Activated CD8-positive, alpha-beta memory T cell treated with anti-CD3 and anti-CD28 coated beads, Interleukin-2, amount 50 U/mL, for 24 hours (primary cell): ENCODE results near the gene GLTPD2.

Source experiments
- DNase-seq: peaks from one replicate; pipeline ENCODE4 v3.0.0-alpha.2; 2020; ENCODE audit errors: extremely low read depth

Gene GLTPD2

DNA sequence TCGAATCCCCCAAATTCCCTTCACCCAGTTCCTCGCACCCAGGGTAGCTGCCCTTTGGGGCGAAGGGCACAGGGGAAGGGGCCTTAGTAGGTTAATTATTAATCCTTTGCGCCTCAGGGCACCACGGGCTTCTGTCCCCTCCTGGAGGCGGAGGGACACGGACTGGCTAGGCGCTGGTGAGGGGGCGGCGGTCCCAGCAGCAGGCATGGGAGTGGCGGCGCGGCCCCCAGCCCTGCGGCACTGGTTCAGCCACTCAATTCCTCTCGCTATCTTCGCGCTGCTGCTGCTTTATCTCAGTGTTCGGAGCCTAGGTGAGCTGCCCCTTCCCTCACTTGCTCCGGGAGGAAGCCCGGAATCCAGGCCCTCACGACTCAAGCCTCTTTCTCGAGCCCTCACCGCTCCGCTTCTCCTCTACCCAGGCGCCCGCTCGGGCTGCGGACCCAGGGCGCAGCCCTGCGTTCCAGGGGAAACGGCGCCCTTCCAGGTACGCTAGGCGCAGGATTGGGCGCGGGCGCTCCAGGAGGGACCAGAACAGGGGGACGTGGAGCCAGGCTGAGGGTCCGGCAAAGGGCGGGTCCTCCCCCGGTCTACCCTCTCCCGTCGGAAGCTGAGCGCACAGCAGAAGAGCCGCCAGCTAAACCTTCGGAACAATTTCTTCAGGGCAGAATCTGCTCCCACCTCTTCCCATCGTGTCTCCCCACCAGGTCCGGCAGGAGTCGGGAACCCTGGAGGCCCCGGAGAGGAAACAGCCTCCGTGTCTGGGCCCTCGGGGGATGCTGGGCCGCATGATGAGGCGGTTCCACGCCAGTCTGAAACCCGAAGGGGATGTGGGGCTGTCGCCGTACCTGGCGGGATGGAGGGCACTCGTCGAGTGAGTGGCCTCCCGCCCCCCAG lies at the start of gene GLTPD2:
GLTPD2 (plus strand) TSS at position 158 of the 894 bp plus-strand sequence; CDS start at position 206, 48 bp downstream.
- DNase-seq = no peak

DNA sequence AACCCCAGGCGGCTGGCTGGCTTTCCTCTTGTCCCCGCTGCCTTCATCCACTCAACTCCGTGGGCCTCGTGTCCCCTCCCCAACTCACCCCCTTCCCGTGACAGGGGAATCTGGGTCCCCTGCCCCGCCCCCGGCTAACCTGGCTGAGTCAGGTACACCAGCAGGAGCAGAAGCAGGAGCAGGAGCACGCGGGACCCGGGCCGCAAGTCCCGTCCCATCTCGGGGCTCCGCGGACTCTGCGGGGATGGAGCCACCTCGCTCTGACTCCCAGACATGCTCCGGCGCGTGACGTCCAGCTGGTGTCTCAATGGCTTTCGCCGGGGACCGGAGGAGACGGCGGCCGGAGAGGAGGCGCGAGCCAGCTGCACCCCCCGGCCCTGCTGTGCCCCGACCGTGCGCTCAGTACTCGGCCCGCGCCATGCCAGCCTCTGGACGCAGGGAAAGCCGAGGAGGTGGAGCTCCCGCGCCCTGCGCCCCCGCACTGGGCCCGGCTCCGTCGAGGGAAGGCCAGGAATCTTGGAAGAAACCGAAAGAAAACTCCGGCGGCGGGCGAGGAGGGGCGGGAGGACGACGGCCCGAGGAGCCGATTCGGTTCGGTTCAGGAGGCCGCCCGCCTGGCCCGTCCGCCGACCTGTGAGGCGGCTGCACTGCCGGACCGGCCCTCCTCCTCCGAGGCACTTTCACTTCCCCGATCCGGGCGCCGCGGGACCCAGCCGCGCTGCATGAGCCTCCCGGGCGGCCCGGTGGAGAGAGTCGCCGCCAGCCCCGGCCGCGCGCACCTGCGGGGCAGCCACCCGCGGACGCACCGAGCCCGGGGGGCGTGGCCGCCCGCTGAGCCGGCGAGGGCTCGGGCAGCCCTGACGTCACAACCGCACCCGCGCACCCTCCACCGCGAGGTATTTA lies 49.4 kb upstream of the GLTPD2 start, which contains the start of the genes CXCL16 and ZMYND15:
CXCL16 (minus strand) TSS at position 807 of the 903 bp plus-strand sequence; CDS start at position 218, 589 bp downstream.
ZMYND15 (plus strand) TSS at position 712 of the 903 bp plus-strand sequence. CDS start 716 bp downstream, outside the sequence.
- no peak for DNase-seq

DNA sequence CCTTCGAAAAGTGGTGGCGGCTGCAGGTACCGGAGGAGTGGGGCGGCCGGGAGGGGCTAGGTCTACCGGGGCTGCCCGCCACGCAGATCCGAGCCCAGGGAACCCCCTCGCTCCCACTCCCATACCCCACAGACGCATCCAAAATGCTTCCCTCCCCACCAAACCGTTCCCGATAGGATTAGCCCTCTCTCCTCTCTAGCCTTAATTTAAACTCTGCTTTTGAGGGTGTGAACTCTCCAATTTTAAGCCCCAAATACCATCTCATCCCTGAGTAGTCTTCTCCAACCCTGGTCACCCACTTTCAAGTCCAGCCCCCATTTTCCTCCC lies 48.8 kb upstream of the GLTPD2 start:
- no peak for DNase-seq

DNA sequence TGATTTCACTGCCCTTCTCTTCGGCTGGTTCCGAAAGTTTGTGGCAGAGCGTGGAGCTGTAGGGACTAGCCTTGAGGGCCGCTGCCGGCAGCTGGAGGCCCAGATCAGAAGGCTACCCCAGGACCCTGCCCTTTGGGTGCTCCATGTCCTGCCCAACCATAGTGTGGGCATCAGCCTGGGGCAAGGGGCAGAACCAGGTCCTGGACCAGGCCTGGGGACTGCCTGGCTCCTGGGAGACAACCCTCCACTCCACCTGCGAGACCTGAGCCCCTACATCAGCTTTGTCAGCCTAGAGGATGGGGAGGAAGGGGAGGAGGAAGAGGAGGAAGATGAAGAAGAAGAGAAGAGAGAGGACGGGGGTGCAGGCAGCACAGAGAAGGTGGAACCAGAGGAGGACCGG lies 48.2 kb upstream of the GLTPD2 start:
- no peak for DNase-seq

DNA sequence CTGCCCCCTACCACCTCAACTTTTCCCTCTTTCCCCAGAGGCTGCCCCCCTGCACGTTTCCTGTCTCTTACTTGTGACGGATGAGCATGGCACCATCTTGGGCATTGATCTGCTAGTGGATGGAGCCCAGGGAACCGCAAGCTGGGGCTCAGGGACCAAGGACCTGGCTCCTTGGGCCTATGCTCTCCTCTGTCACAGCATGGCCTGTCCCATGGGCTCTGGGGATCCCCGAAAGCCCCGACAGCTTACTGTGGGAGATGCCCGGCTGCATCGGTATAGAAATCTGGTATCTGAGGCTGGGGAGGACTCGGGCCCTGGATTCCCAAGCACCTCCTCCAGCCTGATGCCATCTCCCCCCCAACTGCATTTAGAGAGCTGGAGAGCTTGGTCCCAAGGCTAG lies 47.2 kb upstream of the GLTPD2 start:
- DNase-seq = no peak

DNA sequence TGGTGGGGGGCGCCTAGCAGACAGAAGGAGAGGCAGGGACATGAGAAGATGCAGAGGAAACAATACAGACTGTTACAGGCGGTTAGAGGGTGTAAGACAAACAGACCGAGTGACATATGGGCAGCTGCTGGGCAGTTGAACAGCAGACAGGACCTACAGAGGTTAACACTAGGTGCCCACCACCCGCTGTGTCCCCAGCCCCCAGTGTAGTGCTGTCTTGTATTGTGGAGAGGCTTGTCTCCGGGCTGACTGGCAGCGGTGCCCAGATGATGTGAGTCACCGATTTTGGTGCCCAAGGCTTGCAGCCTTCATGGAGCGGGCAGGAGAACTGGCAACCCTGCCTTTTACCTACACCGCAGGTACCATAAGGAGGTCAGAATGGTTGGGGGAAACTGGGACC lies 46.6 kb upstream of the GLTPD2 start:
- no peak for DNase-seq

DNA sequence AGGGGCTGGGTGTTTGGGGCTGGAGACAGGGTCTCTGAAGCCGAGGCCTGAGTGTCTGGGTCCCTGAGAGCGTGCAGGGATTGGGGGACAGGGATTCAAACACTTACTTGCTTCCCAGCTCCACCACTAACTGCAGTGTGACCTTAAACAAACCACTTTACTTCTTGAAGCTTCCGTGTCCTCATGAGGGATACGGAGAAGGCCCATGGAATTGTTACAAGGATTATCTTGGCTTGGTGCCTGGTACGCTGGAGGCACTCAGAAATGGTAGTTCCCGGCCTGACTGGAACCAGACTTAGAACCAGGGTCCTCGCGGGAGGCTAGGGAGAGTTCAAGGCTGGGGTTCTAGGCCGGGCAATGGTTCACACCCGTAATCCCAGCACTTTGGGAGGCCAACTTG lies 46.1 kb upstream of the GLTPD2 start:
- no peak for DNase-seq

DNA sequence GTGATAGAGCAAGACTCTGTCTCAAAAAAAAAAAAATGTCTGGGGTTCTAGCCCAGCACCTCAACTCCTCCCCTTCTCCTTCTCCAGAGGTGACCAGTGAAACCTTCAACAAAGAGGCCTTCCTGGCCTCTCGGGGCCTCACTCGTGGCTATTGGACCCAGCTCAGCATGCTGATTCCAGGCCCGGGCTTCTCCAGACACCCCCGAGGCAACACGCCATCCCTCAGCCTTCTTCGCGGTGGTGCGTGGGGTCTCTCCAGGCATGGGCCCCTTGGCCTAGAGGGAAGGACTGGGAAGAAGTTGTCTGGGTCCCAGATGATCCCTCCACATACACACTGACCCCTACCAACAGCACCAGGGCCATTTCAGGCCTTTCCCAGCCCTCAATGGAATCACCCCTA lies 45.5 kb upstream of the GLTPD2 start:
- DNase-seq = no peak

DNA sequence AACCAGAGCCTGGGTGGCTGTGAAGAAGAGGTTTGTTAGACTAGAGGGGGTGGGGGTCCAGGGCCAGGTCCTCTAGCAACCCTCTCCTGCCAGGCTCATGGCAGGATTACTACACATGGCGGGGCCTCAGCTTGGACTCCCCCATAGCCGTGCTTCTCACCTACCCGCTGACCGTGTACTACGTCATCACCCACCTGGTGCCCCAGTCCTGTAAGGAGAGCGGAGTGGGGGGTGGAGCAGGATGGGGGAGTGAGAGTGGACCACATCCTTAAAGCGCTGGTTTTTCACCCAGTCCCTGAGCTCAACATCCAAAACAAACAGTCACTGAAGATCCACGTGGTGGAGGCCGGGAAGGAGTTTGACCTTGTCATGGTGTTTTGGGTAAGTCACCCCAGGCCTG lies 44.9 kb upstream of the GLTPD2 start:
- no peak for DNase-seq

DNA sequence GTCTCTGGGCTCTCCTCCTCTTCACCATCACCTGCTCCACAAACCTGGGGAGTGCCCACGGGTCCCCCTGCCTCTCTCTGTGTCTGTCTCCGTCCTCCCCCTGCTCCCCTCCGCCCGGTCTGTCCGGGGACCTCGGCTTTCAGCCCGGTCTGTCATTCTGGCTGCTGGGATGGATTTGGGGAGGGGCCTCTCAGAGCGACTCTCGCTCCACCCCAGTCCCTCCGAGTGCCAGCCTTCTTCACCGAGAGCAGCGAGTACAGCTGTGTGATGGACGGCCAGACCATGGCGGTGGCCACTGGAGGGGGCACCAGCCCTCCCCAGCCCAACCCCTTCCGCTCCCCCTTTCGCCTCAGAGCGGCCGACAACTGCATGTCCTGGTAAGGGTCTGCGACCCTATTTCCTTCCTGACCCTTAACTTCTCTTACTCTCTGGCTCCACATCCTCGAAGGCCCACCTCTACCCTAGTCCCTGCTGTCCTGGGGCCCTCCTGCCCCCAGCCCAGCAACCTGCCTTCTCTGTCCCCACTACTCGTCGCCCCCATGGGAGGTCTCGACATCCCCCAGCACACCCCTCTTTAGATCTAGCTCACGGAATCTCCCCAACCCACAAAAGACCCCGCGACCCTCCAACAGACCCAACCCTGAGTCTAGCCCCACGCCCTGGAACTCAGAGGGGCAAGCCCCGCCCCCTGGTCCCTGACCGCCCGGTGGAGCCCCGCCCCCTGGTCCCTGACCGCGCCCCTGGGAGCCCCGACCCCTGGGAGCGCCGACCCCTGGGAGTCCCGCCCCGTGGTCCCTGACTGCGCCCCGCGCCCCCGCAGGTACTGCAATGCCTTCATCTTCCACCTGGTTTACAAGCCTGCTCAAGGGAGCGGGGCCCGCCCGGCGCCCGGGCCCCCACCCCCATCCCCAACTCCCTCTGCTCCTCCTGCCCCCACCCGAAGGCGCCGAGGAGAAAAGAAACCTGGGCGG lies 43.5 kb upstream of the GLTPD2 start:
- DNase-seq = no peak

DNA sequence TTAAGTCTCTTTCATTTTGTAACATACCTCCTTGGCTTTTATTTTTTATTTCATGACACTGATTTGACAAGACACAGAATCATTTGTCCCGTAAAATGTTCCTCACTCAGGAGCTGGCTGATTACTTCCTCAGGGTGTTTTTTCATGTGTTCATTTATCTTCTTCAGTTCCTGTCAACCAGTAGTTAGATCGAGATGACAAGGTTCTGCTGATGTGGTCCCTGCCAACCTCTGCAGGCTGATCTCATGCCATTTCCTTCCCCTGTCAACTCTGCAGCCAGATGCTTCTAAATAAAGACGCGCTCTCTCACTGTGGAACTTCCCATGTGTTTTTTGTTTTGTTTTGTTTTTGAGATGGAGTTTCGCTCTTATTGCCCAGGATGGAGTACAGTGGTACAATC lies 40.9 kb upstream of the GLTPD2 start:
- no peak for DNase-seq

DNA sequence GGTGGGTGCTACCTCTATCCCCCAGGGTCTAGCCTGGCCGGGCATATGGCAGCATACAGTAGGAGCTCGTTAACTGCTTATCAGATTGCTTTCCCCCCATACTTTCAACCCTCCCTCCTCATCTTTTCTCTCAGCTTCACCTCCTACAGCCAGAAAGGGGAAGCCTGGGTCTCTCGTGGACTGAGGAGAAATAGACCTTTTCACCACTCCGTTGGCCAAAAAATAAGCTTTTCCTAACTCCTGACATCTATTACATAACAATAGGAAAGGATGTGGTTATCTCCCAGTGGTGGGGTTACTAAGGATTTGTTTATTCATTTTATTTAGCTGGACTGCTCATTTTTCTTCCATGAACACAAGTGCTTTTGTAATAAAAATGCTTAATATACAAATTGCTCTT lies 40.1 kb upstream of the GLTPD2 start:
- no peak for DNase-seq

DNA sequence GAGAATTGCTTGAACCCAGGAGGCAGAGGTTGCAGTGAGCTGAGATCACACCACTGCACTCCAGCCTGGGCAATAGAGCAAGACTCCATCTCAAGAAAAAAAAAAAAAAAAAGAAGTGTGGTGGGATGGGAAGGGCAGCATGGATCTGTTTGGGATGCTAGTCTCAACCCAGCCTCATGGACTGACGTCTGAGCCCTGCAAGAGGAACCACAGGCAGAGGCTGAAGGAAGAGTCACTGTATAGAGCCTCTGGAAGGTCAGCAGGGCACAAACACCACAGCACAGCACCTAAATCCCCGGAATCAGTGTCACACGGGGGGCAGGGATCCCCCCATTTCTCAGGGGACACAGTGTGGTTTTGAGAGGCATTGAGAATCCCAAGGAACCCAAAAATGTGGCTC lies 38.2 kb upstream of the GLTPD2 start:
- no peak for DNase-seq

DNA sequence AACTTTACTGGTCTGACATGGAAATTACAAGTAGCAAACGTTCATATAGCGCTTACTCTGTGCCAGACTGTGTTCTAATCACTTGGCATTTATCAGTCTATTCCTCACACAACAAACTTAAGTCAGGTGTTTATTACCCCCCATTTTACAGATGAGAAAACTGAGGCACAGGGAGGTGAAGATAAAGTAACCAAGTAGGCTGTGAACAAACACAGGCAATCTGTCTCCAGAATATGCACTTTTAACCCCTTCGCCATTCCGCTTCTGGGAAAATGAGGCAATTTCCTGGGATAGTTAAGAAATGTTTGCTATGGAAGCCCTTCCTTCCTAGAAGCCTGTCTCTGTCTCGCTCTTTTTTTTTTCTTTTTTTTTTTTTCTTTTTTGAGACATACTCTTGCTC lies 36.8 kb upstream of the GLTPD2 start:
- no peak for DNase-seq

DNA sequence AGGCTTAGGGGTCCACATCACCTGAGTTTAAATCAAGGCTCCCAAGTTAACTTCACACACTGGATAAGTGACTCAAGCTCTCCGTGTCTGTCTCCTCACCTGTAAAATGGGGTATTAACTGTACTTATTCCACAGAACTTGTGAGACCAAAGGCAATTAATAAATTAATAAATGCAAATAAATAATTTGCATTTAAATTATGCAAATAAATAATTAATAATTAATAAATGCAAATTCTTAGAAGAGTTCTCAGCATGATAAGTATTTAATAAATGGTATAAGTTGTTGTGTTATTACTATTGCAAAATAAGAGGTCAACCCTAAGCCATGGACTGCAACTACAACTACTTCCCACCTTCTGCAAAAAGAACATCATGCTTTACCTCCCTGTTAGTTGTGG lies 35.4 kb upstream of the GLTPD2 start:
- DNase-seq = no peak

DNA sequence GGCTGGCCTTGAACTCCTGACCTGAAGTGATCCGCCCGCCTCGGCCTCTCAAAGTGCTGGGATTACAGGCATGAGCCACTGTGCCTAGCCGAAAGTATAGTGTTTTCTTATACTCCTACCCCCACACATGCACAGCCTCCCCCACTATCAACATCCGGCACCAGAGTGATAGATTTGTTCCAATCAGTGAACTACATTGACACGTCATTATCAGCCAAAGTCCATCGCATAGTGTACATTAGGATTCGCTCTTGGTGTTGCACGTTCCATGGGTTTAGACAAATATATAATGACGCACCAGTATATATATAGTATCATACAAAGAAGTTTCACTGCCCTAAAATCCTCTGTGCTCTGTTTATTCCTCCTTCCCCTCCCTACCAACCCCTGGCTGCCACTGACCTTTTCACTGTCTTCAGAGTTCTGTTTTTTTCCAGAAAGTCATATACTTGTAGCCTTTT lies 29.0 kb upstream of the GLTPD2 start:
- no peak for DNase-seq

DNA sequence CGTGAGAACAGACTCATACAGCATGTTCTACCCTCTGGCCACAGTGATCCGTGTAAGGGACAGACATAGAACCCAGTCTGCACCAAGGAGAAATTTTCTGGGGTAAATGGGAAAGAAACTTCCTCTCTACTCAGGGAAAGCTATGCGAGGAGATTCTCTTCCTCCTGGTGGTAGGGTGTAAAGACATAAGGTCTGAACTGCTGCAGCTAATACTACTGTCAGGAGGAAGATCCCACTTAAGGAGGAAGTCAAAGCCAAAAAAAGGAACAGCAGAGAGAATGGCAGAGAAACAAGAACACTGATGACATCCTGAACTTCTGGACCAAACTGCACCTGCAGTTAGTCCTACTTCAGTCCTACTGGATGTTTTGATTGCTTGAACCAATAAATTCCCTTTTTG lies 24.2 kb upstream of the GLTPD2 start:
- DNase-seq = no peak

DNA sequence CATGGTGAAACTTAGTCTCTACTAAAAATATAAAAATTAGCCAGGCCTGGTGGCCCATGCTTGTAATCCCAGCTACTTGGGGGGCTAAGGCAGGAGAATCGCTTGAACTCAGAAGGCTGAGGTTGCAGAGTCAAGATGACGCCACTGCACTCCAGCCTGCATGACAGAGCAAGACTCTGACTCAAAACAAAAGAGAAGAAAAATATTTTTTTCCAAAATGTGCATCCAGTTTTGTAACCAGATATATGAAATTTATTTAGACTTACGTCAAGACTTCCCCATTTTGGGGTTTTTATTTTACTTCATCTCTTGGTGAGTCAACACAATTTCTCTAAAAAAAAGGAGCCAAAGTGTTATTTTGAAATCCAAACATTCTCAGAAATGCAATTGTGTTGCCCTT lies 22.6 kb upstream of the GLTPD2 start:
- DNase-seq = no peak

DNA sequence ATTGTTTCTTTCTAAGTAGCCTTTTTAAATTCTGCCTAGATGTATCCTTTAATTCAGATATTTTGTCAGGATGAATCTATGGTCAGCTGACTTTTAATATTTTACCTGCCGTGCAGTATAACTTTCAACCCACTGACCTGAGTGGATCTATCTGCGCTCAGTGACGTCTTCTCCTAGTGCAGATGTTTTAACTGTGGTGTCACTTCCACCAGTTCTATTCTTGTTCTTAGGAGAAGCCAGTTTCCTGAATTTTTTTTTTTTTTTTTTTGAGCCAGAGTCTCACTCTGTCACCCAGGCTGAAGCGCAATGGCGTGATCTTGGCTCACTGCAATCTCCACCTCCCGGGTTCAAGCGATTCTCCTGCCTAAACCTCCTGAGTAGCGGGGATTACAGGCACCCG lies 22.0 kb upstream of the GLTPD2 start:
- DNase-seq = no peak

DNA sequence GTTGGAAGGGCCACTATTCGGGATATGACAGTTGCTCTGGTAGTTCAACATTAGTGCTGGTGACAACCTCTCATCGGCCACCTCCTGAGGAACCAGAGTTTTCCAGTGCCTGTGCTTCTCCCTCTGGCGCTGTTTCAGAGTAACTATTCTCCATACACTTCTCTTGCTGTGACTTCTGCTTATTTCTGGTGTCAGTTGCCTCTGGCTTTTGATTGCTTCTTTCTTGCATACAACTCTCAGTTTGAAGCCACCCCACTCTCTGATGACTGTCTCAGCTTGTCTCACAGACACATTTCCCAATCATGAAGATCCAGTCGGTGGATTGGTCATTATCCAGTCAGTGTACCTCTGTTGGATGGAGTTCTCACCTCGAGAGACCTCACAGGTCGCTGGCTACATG lies 20.5 kb upstream of the GLTPD2 start:
- DNase-seq = no peak

DNA sequence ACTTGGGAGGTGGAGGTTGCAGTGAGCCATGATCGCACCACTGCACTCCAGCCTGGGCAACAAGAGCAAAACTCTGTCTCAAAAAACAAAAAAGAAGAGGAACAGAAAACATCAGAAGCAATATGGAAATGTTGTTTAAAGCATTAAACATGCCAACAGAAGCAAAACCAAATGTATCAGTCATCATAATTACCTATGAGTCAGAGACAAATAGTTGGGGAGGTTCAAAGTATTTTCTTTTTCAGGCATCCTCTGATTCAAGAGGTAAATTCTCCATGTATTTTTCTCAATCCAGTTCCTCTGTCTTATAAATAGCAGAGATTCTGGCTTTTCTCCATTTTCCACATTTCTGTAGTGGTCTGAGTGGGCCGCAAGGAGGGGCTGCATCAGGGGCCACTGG lies 19.1 kb upstream of the GLTPD2 start:
- DNase-seq = no peak
